ES-I3 (cell line): ENCODE results near the gene COPA.

ENCODE experiments used
- H3K36me3 ChIP-seq: 2 replicates; pipeline ENCODE4 v1.6.1; 2013; ENCODE audit warnings: mild to moderate bottlenecking, low read length, control low read depth, moderate library complexity; ENCODE audit not compliant: insufficient read depth
- H3K4me1 ChIP-seq: 2 replicates; pipeline ENCODE4 v1.6.1; 2013; ENCODE audit warnings: mild to moderate bottlenecking, control low read depth, low read length; ENCODE audit not compliant: insufficient read depth
- H3K9ac ChIP-seq: 2 replicates; pipeline ENCODE4 v1.6.1; 2013; ENCODE audit warnings: low read depth, mild to moderate bottlenecking, low read length, moderate library complexity
- H3K9me3 ChIP-seq: 2 replicates; pipeline ENCODE4 v1.6.1; 2013; ENCODE audit warnings: mild to moderate bottlenecking, low read length, moderate library complexity; ENCODE audit not compliant: control insufficient read depth, insufficient read depth

COPA gene

DNA sequence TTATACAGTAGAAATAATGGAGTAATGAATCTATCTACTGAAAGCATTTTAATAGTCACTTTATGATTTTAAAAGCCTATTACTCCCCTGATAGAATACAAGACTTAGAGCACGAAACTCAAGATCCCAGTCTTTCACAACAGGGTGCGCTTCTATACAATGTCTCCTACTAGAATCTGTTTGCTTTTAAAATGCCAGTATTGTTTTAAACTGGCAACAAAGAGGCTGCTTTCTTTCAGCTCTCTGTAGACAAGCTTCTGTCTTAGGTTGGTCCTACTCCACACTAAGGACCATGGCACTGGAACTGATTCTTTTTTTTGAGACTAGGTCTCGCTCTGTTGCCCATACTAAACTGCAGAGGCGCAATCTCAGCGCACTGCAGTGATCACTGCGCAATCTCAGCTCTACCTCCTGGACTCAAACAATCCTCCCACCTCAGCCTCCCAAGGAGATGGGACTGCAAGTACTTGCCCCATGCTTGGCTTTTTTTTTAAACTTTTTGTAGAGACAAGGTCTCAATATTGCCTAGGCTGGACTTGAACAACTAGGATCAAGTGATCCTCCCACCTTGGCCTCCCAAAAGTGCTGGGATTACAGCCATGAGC is 85.5 kb downstream of the COPA start:
- Histone ChIP-seq H3K36me3 (no peaks in the 10 kb centered on the region; the same call in 1 of the 2 replicates), H3K4me1 (peaks cover 11% of the 10 kb centered on the region; the same call in 1 of the 2 replicates)

DNA sequence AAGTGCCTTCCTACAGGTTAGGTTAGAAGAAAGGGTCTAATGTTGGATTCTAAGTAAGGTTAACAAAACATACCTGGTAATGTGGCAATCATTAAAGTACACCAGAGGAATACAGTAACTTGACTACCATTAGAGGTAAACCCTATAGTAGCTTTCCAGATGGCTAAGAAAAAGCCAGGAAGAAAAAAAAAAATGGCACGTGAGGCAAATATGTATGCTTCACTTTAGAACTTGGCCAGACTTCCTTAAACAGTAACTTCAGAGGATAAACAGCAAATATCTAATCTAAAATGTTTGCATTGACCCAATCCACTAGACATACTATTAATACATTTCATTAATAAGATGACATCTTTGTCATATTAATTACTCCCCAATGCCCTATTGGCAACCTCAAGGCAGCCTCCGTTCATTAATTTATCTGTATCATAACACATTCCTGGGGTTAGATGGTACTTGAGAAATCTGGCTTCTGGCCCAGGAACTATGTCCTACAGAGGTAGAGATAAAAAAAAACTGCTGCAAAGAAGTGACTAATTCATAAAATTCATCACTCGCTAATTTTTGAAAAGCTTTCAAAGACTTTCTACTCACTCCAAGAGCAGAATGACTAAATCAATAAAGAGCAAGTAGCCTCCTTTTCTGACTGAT is 86.5 kb downstream of the COPA start:
- peaks cover 11% of the 10 kb centered on the region; the same call in 1 of the 2 replicates for H3K4me1 ChIP-seq
- no peak overlapping the region for H3K9ac ChIP-seq
- no peaks in the 10 kb centered on the region; the same call in 1 of the 2 replicates for H3K36me3 ChIP-seq
- H3K9me3 ChIP-seq: no peaks in the 10 kb centered on the region

More for the DNA sequence above, 85.5 kb downstream of the COPA start:
- Histone ChIP-seq H3K9me3 (no peaks in the 10 kb centered on the region), H3K9ac (no peak overlapping the region)

GRCh38 chr1:160255781-160256300 is 87.2 kb downstream of the COPA start:
- Histone ChIP-seq H3K36me3 (peaks cover 4% of the 10 kb centered on the region; the same call in 1 of the 2 replicates), H3K4me1 (peaks cover 7% of the 10 kb centered on the region; the same call in 1 of the 2 replicates), H3K9me3 (no peaks in the 10 kb centered on the region), H3K9ac (no peak overlapping the region)

DNA sequence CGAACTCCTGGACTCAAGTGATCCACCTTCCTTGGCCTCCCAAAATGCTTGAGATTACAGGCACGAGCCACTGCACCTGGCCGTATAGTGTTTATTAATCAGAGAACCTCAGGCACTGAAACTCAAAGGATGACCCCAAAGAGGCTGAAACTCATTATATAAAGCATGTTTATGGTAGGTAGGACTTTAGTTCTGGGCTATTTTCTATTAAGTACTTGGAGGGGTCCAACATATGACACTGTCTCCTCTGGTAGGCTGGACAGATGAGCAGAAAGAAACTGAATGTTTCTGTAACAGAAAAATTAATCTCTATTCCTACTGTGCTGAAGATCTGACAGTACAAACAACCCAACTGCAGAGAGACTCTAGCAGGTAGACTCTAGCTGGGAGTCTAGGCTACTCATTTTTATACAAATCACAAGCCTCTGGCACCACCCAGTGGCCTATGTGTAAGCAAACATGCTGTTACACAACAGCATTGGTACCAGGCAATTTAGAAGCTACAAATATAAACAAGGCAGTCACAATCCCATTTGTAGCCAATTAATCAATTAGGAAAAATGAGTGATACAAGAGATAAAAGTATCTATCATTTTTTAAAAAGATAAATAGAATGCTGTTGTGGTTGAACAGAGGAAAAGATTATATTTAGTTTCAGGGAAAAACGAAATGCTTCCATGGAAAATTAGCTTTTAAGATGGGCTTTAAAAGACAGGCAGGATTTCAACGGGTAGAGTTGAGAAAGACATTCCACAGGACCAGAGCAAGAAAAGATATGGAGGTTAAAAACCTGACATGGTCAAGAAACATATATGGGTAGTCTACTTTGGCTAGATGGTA is 91.1 kb downstream of the COPA start:
- Histone ChIP-seq H3K9ac (no peak overlapping the region), H3K4me1 (no peaks in the 10 kb centered on the region), H3K9me3 (no peaks in the 10 kb centered on the region), H3K36me3 (peaks cover 4% of the 10 kb centered on the region; the same call in 1 of the 2 replicates)

- Histone ChIP-seq H3K4me1 (no peaks in the 10 kb centered on the region), H3K9ac (no peak overlapping the region), H3K36me3 (peaks cover 4% of the 10 kb centered on the region; the same call in 1 of the 2 replicates), H3K9me3 (no peaks in the 10 kb centered on the region)
These were observed 92.0 kb downstream of the COPA start for GRCh38 chr1:160251011-160251410.

- no peak overlapping the region for H3K9ac ChIP-seq
- H3K36me3 ChIP-seq: peaks cover 7% of the 10 kb centered on the region; the same call in 1 of the 2 replicates
- H3K4me1 ChIP-seq: peaks cover 4% of the 10 kb centered on the region; the same call in 1 of the 2 replicates
These were observed 96.0 kb downstream of the COPA start for GRCh38 chr1:160247053-160247452.

GRCh38 chr1:160245434-160245833 is 97.6 kb downstream of the COPA start:
- Histone ChIP-seq H3K9ac (no peak overlapping the region), H3K9me3 (no peaks in the 10 kb centered on the region), H3K36me3 (peaks cover 2% of the 10 kb centered on the region), H3K4me1 (peaks cover 4% of the 10 kb centered on the region; the same call in 1 of the 2 replicates)

More at GRCh38 chr1:160247053-160247452, 96.0 kb downstream of the COPA start:
- H3K9me3 ChIP-seq: no peaks in the 10 kb centered on the region

DNA sequence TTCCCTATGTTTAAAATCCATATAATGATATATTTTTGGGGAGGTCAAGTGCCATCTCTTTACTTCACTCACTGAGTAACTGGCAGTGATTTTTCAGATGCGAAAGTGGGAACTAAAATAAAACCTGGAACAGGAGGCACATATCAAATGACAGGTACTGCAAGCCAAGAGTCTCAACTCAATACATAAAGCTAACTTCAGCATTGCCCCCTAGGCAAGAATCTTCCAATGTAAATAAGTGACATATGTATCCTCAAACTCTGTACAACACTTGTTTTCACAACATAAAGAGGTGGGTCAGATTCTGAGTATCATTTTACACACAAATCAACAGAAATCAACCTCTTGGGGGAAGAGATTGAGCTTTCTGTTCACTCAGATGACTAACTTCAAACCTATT is 98.8 kb downstream of the COPA start:
- Histone ChIP-seq H3K9me3 (no peaks in the 10 kb centered on the region), H3K4me1 (peaks cover 4% of the 10 kb centered on the region; the same call in 1 of the 2 replicates), H3K36me3 (peaks cover 13% of the 10 kb centered on the region), H3K9ac (no peak overlapping the region)

DNA sequence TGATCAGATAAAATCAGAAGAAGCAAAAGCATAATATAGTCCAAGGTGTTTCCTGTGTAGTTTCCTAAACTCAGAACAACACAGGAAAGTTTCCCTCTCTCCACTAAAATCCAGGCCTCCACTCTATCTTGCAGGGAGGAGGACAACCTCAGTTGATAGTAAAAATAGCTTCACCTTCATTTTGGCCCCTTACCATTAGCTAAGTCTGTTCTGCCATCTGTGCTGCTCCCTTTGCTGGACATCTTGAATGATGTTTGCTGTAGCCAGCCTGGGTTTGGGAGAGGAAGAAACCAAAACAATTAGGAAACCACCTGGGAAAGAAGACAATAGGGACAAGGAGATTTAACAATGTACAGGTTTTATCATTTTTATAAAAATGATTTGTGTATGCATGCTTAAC is 99.3 kb downstream of the COPA start:
- Histone ChIP-seq H3K9ac (no peak overlapping the region), H3K4me1 (peaks cover 4% of the 10 kb centered on the region; the same call in 1 of the 2 replicates), H3K9me3 (no peaks in the 10 kb centered on the region), H3K36me3 (peaks cover 16% of the 10 kb centered on the region)

GRCh38 chr1:160239582-160240299 is 103.3 kb downstream of the COPA start:
- Histone ChIP-seq H3K9ac (no peak overlapping the region), H3K9me3 (no peaks in the 10 kb centered on the region), H3K4me1 (no peaks in the 10 kb centered on the region), H3K36me3 (peaks cover 26% of the 10 kb centered on the region)
